ENCODE measurements around the gene SUV39H2. TPM values are rescaled to one million over a fixed set of nuclear protein-coding genes. Genes with fewer than 3 reads are reported as not detected.
A peak's percentile ranks its signal among the peaks of the same experiment; 100 is the strongest.

SUV39H2 gene, protein sequence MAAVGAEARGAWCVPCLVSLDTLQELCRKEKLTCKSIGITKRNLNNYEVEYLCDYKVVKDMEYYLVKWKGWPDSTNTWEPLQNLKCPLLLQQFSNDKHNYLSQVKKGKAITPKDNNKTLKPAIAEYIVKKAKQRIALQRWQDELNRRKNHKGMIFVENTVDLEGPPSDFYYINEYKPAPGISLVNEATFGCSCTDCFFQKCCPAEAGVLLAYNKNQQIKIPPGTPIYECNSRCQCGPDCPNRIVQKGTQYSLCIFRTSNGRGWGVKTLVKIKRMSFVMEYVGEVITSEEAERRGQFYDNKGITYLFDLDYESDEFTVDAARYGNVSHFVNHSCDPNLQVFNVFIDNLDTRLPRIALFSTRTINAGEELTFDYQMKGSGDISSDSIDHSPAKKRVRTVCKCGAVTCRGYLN
- 10 to 100 TPM in 2 of 4 donors, 1 to 10 TPM in 2; 7.4 to 41.5 (median 12.2) TPM for total RNA-seq

DNA sequence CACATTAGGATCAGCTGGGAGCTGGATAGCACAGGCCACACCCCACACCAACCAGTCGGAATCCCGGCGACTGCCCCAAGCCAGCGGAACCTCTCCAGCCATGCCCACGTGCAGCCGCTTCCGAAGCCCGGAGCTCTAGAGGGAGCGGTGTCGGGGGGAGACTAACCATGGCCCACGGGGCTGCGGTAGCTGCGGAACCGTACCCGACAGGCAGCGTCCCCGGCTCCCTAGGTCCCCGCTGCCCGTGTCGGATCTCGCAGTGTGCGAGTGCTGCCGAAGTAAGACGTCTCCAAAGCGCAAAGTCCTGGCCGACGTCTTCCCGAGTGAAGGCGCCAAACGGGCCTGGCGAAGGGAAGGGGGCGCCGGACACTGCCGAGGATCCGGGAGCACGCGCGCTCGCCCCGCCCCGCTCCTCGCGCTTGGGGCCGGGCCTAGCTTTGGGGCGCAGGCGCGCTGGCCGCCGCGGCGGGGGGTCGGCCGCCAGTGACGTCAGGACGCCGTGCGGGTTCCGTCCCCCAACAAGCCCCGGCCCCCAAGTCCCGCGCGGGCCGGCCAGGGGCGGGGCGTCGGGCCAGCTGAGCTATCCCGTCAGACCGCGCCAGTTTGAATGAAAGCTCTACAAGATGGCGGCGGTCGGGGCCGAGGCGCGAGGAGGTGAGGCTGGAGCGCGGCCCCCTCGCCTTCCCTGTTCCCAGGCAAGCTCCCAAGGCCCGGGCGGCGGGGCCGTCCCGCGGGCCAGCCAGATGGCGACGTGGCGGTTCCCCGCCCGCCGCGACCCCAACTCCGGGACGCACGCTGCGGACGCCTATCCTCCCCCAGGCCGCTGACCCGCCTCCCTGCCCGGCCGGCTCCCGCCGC lies at the start of gene SUV39H2:
TSS of gene SUV39H2 (plus strand) at position 601 of the 858 bp plus-strand sequence. CDS start at position 624, 23 bp downstream.
- peak within 1 kb of the TSS; percentile 73 to 97 for H3K4me3 ChIP-seq
- H3K27ac ChIP-seq: peak within 1 kb of the TSS; percentile 95
- H3K9me3 ChIP-seq: no peaks in the 10 kb centered on the region
- H3K27me3 ChIP-seq: no peaks in the 10 kb centered on the region
- peak; percentile 93 to 97 for DNase-seq
- intact Hi-C loops (cut with DNase I; ENCODE audit: low total_unique reads): no loop called here
- no peaks in the 10 kb centered on the region for H3K4me1 ChIP-seq
- H3K36me3 ChIP-seq: no peaks in the 10 kb centered on the region
- peak; percentile 55 to 86 for TF ChIP-seq POLR2A (IDR thresholded peaks at IDR 0.05)
- TF ChIP-seq, protein P1, sequence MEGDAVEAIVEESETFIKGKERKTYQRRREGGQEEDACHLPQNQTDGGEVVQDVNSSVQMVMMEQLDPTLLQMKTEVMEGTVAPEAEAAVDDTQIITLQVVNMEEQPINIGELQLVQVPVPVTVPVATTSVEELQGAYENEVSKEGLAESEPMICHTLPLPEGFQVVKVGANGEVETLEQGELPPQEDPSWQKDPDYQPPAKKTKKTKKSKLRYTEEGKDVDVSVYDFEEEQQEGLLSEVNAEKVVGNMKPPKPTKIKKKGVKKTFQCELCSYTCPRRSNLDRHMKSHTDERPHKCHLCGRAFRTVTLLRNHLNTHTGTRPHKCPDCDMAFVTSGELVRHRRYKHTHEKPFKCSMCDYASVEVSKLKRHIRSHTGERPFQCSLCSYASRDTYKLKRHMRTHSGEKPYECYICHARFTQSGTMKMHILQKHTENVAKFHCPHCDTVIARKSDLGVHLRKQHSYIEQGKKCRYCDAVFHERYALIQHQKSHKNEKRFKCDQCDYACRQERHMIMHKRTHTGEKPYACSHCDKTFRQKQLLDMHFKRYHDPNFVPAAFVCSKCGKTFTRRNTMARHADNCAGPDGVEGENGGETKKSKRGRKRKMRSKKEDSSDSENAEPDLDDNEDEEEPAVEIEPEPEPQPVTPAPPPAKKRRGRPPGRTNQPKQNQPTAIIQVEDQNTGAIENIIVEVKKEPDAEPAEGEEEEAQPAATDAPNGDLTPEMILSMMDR (IDR thresholded peaks at IDR 0.05): peak; percentile 11 to 25 (median 22)

DNA sequence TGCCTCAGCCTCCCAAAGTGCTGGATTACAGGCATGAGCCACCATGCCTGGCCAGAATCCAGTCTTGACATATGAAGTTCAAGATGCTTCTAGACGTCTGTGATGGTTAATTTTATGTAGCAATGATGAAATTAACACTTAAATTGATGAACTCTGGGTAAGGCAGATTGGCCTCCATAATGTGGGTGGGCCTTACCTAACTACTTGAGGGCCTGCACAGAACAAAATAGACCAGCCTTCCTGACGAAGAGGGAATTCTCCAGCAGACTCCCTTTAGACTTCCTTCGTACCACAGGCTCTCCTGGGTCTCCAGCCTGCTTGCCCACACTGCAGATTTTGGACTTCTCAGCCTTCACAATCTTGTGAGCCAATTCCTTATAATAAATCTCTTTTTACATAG lies 45.6 kb upstream of the SUV39H2 start:
- intact Hi-C loops (cut with DNase I; ENCODE audit: low total_unique reads): no loop called here

DNA sequence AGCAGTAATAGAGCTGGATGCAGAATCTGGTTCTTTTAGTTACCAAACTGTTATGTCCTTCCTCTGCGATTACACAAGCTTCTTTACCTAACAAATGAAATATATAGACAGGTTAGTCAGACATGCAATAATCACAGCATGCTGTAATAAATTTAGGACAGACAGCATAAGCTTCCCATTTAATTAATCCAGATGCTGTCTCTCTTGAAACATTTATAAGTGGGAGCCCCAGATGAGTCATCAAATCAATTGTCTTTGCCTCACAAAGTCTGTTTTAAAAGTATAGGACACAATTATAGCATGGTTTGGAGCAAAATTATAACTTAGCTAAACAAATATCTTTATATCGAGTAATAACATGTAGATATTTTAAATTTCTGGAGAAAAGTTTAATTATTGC lies 42.5 kb upstream of the SUV39H2 start:
- Histone ChIP-seq H3K4me1 (peaks cover 5% of the 10 kb centered on the region in 2 donors), H3K27me3 (no peaks in the 10 kb centered on the region), H3K27ac (peak overlapping the region in 1 of 2 donors; percentile 94), H3K9me3 (no peaks in the 10 kb centered on the region), H3K36me3 (no peaks in the 10 kb centered on the region), H3K4me3 (no peak overlapping the region)
- TF ChIP-seq POLR2A (IDR thresholded peaks at IDR 0.05): no peak
- TF ChIP-seq, protein P1 (IDR thresholded peaks at IDR 0.05): no peak
- intact Hi-C loops (cut with DNase I; ENCODE audit: low total_unique reads): no loop called here
- no peak for DNase-seq

More for the DNA sequence above, 45.6 kb upstream of the SUV39H2 start:
- Histone ChIP-seq H3K4me3 (no peak overlapping the region), H3K4me1 (peaks cover 0 to 5% of the 10 kb centered on the region in 2 donors), H3K36me3 (no peaks in the 10 kb centered on the region), H3K27ac (no peak overlapping the region), H3K27me3 (no peaks in the 10 kb centered on the region), H3K9me3 (no peaks in the 10 kb centered on the region)
- TF ChIP-seq, protein P1 (IDR thresholded peaks at IDR 0.05): no peak
- TF ChIP-seq POLR2A (IDR thresholded peaks at IDR 0.05): no peak
- DNase-seq: no peak

DNA sequence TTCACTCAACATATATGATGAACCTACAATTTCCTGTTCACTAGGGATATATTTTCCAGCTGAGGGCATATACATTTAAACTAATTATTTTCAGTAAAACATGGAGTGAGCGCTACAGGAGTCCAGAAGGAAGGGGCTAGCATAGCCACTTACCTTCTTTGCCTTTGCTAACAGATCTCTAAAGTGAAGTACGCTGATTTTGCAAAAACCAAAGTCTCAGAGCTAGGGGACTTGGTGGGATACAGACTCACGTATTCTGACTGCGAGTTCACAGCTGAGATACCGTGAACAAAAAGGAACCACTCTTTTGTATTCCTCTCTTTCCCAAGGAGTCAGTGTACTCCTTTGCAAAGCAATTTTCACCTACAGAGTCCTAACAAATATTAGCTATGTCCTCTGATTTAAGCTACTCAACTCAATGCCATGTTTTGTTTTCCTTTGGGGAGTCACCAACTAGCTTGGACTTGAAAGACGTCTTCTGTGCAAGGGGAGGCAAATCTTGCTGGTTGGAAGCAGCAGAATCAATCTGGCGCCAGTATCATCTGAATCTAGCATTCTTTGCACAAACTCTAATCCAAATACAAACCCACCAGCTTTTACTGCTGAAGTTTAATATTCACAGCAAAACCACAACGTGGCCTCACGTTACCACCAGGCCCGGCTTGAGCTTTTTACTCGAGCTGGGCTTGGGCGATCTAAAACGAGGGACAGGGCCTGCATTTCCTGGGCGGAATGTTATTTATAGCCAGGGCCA lies 41.5 kb upstream of the SUV39H2 start:
- Histone ChIP-seq H3K27me3 (no peaks in the 10 kb centered on the region), H3K36me3 (no peaks in the 10 kb centered on the region), H3K9me3 (no peaks in the 10 kb centered on the region), H3K4me3 (peak overlapping the region; percentile 96), H3K4me1 (peaks cover 5% of the 10 kb centered on the region in 2 donors), H3K27ac (peak overlapping the region; percentile 93 to 94)
- DNase-seq: no peak
- intact Hi-C loops (cut with DNase I; ENCODE audit: low total_unique reads): no loop called here
- TF ChIP-seq, protein P1 (IDR thresholded peaks at IDR 0.05): no peak
- no peak for TF ChIP-seq POLR2A (IDR thresholded peaks at IDR 0.05)

Measured in uterus (tissue), 4 donors.